Erythroblast (primary cell): ENCODE data around the gene PCBP2.

Source experiments
- GATA1 ChIP-seq: IDR thresholded peaks from 2 replicates; pipeline ENCODE4 v1.6.1; 2011; ENCODE audit warnings: low read depth, mild to moderate bottlenecking, control low read depth, low read length, moderate library complexity
- POLR2A ChIP-seq: IDR thresholded peaks from 2 replicates; pipeline ENCODE4 v1.6.1; 2011; ENCODE audit warnings: mild to moderate bottlenecking, low read length

- no peak for TF ChIP-seq POLR2A
- no peak for TF ChIP-seq GATA1
Measured at GRCh38 chr12:53507603-53507885, 55.6 kb downstream of the PCBP2 start.
